Stimulated activated CD8-positive, alpha-beta memory T cell treated with anti-CD3 and anti-CD28 coated beads, Interleukin-12 subunit alpha, Interleukin-12 subunit beta, amount 100 ng/mL, for 4 hours (primary cell): ENCODE results near the gene ZFTA.

Source experiments
- DNase-seq: peaks from one replicate; pipeline ENCODE4 v3.0.0-alpha.2; 2020; ENCODE audit warnings: low read depth

ZFTA gene

GRCh38 chr11:63749624-63750023, 19.0 kb downstream of the ZFTA start:
- no peak for DNase-seq

GRCh38 chr11:63747011-63747410, 21.6 kb downstream of the ZFTA start:
- no peak for DNase-seq

GRCh38 chr11:63745304-63746170, 23.0 kb downstream of the ZFTA start:
- DNase-seq = no peak

- peak; percentile 12 for DNase-seq
Observed at GRCh38 chr11:63738720-63739360, 29.7 kb downstream of the ZFTA start.

- DNase-seq = no peak
Observed at GRCh38 chr11:63737718-63738117, 30.9 kb downstream of the ZFTA start.

- DNase-seq = no peak
Observed at GRCh38 chr11:63736864-63737263, 31.7 kb downstream of the ZFTA start.

- no peak for DNase-seq
Observed at GRCh38 chr11:63729326-63729725, 39.2 kb downstream of the ZFTA start.

GRCh38 chr11:63720611-63721010, 48.0 kb downstream of the ZFTA start:
- DNase-seq = no peak

- no peak for DNase-seq
Observed at GRCh38 chr11:63719987-63720386, 48.6 kb downstream of the ZFTA start.

GRCh38 chr11:63719001-63719400, 49.6 kb downstream of the ZFTA start:
- DNase-seq = no peak
